Kidney epithelial cell (primary cell): ENCODE measurements around the gene CXCL3. TPM values are rescaled to one million over a fixed set of nuclear protein-coding genes. Genes with fewer than 3 reads are reported as not detected.

Source experiments
- DNase-seq: peaks from one replicate; pipeline ENCODE4 v3.0.0-alpha.2; 2010; ENCODE audit warnings: low read depth
- H3K27me3 ChIP-seq: 2 replicates; pipeline ENCODE4 v1.6.0; 2011; ENCODE audit warnings: low read length; ENCODE audit not compliant: control insufficient read depth, insufficient read depth
- H3K36me3 ChIP-seq: 2 replicates; pipeline ENCODE4 v1.5.1; 2011; ENCODE audit warnings: low read length; ENCODE audit not compliant: control insufficient read depth, insufficient read depth
- H3K4me3 ChIP-seq: 2 replicates; pipeline ENCODE4 v1.5.1; 2011; ENCODE audit warnings: low read depth, mild to moderate bottlenecking, control low read depth, low read length
- total RNA-seq: library from RNA; depleted of rRNA; stranded (reverse); fragments of >200 nt; gene quantifications from 2 replicates; pipeline ENCODE4 v1.2.3, GENCODE V29; 2015
- TF ChIP-seq, protein P1 (sequence below): IDR thresholded peaks from 2 replicates; pipeline ENCODE4 v1.5.1; 2011; ENCODE audit warnings: mild to moderate bottlenecking, moderate library complexity, low read length, control low read depth, inconsistent platforms; ENCODE audit not compliant: insufficient read depth, poor library complexity, severe bottlenecking

Gene CXCL3
- total RNA-seq = 5.3 and 7.3 TPM in 2 replicates

DNA sequence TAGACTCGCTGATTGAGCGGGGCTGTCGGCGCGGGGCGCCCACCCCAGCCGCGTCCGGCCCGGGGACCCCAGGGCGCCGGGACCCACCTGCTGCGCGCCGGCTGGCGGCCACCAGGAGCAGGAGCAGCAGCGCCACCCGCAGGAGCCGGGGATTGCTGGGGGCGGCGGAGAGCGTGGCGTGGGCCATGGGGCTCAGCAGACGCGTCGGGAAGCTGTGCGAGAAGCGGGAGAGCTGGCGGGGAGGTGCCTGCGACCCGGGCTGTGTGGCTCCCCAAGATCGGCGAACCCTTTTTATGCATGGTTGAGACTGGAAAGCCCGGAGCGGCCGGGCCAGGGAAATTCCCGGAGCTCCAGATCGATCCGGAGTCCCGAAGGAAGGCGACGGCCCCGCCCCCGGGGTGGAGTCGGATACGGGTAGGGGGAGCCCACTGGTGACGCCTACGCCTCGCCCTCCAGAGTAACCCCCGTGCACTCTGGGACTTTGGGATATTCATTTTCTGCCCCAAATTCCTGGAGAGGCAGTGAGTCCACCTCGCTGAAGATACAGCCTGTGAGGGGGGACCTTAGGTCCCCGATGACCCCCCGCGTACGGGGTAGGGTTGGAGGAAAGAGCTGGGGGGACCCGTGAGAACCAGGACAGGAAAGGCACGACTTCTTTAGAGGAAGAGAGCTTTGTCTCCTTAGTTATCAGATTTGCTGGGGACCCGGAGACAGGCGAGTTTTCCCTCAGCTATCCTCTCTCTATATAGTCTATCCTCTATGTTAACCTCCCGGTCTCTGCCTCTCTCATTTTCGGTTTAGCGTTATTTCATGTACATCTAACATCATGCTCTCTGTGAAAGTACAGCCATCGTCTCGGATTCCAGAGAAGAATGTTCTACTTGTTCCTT, at the start of gene CXCL3:
CXCL3 (minus strand) TSS at position 265 of the 890 bp plus-strand sequence; CDS start at position 187, 78 bp downstream.
- no peak for DNase-seq
- Histone ChIP-seq H3K4me3 (peak within 1 kb of the TSS; percentile 94), H3K27me3 (no peaks in the 10 kb centered on the region), H3K36me3 (no peaks in the 10 kb centered on the region)
- TF ChIP-seq, protein P1, sequence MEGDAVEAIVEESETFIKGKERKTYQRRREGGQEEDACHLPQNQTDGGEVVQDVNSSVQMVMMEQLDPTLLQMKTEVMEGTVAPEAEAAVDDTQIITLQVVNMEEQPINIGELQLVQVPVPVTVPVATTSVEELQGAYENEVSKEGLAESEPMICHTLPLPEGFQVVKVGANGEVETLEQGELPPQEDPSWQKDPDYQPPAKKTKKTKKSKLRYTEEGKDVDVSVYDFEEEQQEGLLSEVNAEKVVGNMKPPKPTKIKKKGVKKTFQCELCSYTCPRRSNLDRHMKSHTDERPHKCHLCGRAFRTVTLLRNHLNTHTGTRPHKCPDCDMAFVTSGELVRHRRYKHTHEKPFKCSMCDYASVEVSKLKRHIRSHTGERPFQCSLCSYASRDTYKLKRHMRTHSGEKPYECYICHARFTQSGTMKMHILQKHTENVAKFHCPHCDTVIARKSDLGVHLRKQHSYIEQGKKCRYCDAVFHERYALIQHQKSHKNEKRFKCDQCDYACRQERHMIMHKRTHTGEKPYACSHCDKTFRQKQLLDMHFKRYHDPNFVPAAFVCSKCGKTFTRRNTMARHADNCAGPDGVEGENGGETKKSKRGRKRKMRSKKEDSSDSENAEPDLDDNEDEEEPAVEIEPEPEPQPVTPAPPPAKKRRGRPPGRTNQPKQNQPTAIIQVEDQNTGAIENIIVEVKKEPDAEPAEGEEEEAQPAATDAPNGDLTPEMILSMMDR = no peak

DNA sequence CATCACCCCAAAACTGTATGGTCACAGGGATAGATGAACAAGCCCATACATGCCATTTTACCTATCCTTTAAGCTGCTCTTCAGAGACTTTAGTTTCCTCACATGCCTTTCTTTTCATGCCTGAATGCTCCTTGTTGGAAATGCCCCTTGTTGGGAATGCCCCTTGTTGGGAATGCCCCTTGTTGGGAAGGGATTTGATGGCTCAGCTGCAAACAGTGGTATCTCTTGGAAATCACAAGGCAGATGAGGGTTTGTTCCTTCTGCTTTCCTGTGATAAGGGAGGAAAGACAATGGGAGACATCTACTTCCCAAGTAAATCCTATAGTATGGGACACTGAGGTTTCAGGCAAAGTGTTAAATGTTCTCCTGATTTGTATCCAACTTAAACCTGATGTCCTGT, 49.0 kb upstream of the CXCL3 start:
- TF ChIP-seq, protein P1 = no peak
- DNase-seq = no peak
- Histone ChIP-seq H3K27me3 (no peaks in the 10 kb centered on the region), H3K4me3 (no peak overlapping the region), H3K36me3 (no peaks in the 10 kb centered on the region)

DNA sequence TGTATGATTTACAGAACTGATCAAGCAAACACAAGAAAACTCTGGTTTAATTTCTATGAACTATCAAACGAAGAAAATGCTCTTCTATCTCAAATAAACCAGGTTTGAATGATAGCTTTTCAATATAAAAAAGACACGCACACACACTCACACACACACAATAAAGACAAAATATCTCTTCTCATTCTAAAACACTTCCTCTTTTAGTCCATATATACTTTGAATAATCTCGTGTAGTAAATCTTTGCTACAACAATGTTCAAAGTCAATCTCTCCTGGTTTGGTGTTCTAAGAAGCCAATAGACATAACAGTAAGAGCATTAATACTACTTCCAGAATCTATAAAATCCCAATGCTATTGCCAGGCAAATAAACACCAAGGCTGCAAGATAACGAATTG, 47.2 kb upstream of the CXCL3 start:
- Histone ChIP-seq H3K4me3 (no peak overlapping the region), H3K36me3 (no peaks in the 10 kb centered on the region), H3K27me3 (no peaks in the 10 kb centered on the region)
- no peak for DNase-seq
- TF ChIP-seq, protein P1 = no peak

DNA sequence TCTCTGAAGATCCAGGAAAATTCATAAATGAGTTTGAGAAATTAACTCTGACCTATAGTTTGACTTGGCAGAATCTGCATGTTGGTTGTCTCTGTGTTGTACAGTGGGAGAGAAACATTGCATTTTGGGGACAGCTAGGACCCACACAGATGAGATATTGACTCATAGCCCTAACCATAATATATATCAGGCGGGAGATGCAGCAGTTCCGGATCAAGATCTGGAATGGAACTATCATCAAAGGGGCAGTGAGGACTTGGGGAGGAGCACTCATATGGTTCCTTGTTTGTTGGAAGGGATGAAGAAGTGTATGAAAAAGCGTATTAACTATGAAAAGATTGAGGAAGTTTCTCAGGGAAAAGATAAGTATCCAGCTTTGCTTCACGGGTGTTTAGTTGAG, 46.5 kb upstream of the CXCL3 start:
- no peak overlapping the region for H3K4me3 ChIP-seq
- H3K27me3 ChIP-seq = no peaks in the 10 kb centered on the region
- no peaks in the 10 kb centered on the region for H3K36me3 ChIP-seq
- TF ChIP-seq, protein P1 = no peak
- DNase-seq = no peak

DNA sequence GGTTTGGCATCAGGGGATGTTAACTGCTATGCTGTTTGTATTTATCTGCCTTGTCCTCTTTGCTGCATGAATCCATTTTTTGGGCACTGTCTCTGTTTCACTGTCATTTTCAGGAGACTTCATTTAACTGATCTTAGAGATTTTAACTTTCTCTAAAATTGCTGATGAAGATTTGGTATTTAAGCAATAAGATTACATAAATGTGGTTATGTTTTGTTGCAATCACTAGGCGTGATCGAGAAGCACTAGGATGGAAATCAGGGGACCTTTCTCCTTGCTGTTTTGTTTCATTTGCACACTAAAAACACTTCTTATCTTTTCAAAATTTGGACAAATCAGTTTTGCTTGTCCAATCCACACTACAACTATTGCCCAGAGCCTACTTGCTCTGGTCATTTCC, 45.1 kb upstream of the CXCL3 start:
- TF ChIP-seq, protein P1 = no peak
- no peak overlapping the region for H3K4me3 ChIP-seq
- no peak for DNase-seq
- H3K27me3 ChIP-seq = no peaks in the 10 kb centered on the region
- H3K36me3 ChIP-seq = no peaks in the 10 kb centered on the region
